A673 (cell line): ENCODE measurements around the gene TPD52L2.

Experiments
- EZH2 ChIP-seq: fragments of 200-600 bp; sonication (generic); IDR thresholded peaks from 2 replicates; pipeline ENCODE4 v1.6.1; 2017; ENCODE audit warnings: borderline replicate concordance, low read depth, mild to moderate bottlenecking, mixed read lengths, antibody characterized with exemption, low read length; ENCODE audit not compliant: poor library complexity, severe bottlenecking
- TF ChIP-seq, protein P1 (sequence below): fragments of 300-800, 200-600 bp; sonication (generic); conservative IDR thresholded peaks from 2 replicates; pipeline ENCODE4 v1.5.1; 2017; ENCODE audit warnings: low read depth, mild to moderate bottlenecking, antibody characterized with exemption, low read length, moderate library complexity, mixed read lengths

DNA sequence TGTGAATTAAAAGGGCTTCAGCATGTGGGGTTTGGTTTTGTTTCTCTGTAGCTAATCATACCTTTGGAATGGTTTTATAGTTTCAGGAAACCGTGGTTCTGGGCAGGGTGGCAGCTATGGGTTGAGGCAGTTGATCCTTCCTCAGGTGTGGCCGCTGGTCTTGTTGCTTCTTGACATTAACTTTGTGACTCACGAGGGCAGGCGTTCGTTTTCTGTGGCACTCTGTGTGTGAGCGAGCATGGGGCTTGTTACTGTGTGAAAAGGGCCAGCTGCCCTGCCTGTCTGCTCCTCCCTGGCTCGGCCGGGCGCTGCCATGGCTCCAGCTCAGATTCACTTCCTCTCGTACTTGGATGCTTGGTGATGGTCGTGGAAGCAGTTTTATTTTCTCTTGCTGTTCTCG is 46.1 kb downstream of the TPD52L2 start:
- TF ChIP-seq, protein P1, sequence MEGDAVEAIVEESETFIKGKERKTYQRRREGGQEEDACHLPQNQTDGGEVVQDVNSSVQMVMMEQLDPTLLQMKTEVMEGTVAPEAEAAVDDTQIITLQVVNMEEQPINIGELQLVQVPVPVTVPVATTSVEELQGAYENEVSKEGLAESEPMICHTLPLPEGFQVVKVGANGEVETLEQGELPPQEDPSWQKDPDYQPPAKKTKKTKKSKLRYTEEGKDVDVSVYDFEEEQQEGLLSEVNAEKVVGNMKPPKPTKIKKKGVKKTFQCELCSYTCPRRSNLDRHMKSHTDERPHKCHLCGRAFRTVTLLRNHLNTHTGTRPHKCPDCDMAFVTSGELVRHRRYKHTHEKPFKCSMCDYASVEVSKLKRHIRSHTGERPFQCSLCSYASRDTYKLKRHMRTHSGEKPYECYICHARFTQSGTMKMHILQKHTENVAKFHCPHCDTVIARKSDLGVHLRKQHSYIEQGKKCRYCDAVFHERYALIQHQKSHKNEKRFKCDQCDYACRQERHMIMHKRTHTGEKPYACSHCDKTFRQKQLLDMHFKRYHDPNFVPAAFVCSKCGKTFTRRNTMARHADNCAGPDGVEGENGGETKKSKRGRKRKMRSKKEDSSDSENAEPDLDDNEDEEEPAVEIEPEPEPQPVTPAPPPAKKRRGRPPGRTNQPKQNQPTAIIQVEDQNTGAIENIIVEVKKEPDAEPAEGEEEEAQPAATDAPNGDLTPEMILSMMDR, result no peak
- no peak for TF ChIP-seq EZH2
